IMR-90 (cell line): ENCODE results near the gene UBR4. TPM values are rescaled to one million over a fixed set of nuclear protein-coding genes. Genes with fewer than 3 reads are reported as not detected.

Source experiments
- ATAC-seq: fragments of 200-7000 bp; cut with Tn5 transposase; 2 replicates; pipeline ENCODE4 v1.9.1; 2020; ENCODE audit warnings: low read depth, mild to moderate bottlenecking, moderate library complexity
- BruUV-seq: library from RNA; stranded (reverse); fragments of 400-500 nt; replicated peaks from 2 replicates; lab custom pipeline; 2021; lab: Mats Ljungman, UMichigan
- CTCF ChIA-PET: fragments of 300-600 bp; formaldehyde crosslinking; extraction: SDS; loops from one replicate; lab custom pipeline; 2021; ENCODE audit warnings: antibody characterized with exemption; lab: Yijun Ruan, JAX
- POLR2A ChIA-PET: fragments of 300-600 bp; sonication (Branson Sonifier 250); formaldehyde crosslinking; loops from one replicate; lab custom pipeline; 2022; ENCODE audit warnings: antibody characterized with exemption; ENCODE audit not compliant: unreplicated experiment; lab: Charles Lee
- DNase-seq: peaks from one replicate; pipeline ENCODE4 v3.0.0; 2013
- H2AFZ ChIP-seq: replicated peaks from 2 replicates; pipeline ENCODE3; 2013; ENCODE audit warnings: low read length, mild to moderate bottlenecking; ENCODE audit not compliant: poor library complexity
- H2AK5ac ChIP-seq: 2 replicates; pipeline ENCODE4 v1.6.1; 2013; ENCODE audit warnings: low read depth, low read length, inconsistent platforms
- H2AK9ac ChIP-seq: replicated peaks from 2 replicates; pipeline ENCODE3; 2013; ENCODE audit warnings: mild to moderate bottlenecking, low read depth, low read length, moderate library complexity; ENCODE audit not compliant: poor library complexity
- H2BK120ac ChIP-seq: 2 replicates; pipeline ENCODE4 v1.6.1; 2013; ENCODE audit warnings: low read depth, low read length, inconsistent platforms
- H2BK15ac ChIP-seq: 3 replicates; pipeline ENCODE4 v1.6.1; 2013; ENCODE audit warnings: low read depth, low read length, inconsistent platforms
- H2BK20ac ChIP-seq: 2 replicates; pipeline ENCODE4 v1.6.1; 2013; ENCODE audit warnings: low read depth, mild to moderate bottlenecking, inconsistent platforms, low read length, moderate library complexity
- H2BK5ac ChIP-seq: 2 replicates; pipeline ENCODE4 v1.6.1; 2013; ENCODE audit warnings: mild to moderate bottlenecking, low read depth, low read length, inconsistent platforms; ENCODE audit not compliant: poor library complexity, severe bottlenecking
- H3K14ac ChIP-seq: replicated peaks from 2 replicates; pipeline ENCODE4 v1.6.1; 2013; ENCODE audit warnings: low read depth, low read length, inconsistent platforms
- H3K18ac ChIP-seq: 2 replicates; pipeline ENCODE4 v1.6.1; 2013; ENCODE audit warnings: low read depth, low read length, control low read depth
- H3K23ac ChIP-seq: 2 replicates; pipeline ENCODE4 v1.6.1; 2013; ENCODE audit warnings: low read depth, low read length, inconsistent platforms
- H3K27ac ChIP-seq: 2 replicates; pipeline ENCODE4 v1.5.1; 2013; ENCODE audit warnings: mild to moderate bottlenecking, control low read depth, low read length; ENCODE audit not compliant: insufficient read depth
- H3K27me3 ChIP-seq: 2 replicates; pipeline ENCODE4 v1.6.1; 2013; ENCODE audit warnings: low read length; ENCODE audit not compliant: control insufficient read depth, insufficient read depth
- H3K36me3 ChIP-seq: 2 replicates; pipeline ENCODE4 v1.6.1; 2013; ENCODE audit warnings: low read length, mixed read lengths; ENCODE audit not compliant: control insufficient read depth, insufficient read depth
- H3K4ac ChIP-seq: 2 replicates; pipeline ENCODE4 v1.6.1; 2013; ENCODE audit warnings: low read depth, low read length, inconsistent platforms
- H3K4me1 ChIP-seq: 2 replicates; pipeline ENCODE4 v1.6.1; 2013; ENCODE audit warnings: low read length, mixed read lengths; ENCODE audit not compliant: control insufficient read depth, insufficient read depth
- H3K4me2 ChIP-seq: 2 replicates; pipeline ENCODE4 v1.6.1; 2013; ENCODE audit warnings: low read depth, mild to moderate bottlenecking, control low read depth, low read length, moderate library complexity
- H3K4me3 ChIP-seq: 2 replicates; pipeline ENCODE4 v1.5.1; 2013; ENCODE audit warnings: low read depth, mild to moderate bottlenecking, control low read depth, low read length, moderate library complexity; ENCODE audit not compliant: insufficient read depth
- H3K56ac ChIP-seq: 2 replicates; pipeline ENCODE4 v1.6.1; 2013; ENCODE audit warnings: low read length, inconsistent platforms; ENCODE audit not compliant: insufficient read depth; ENCODE audit errors: extremely low read depth
- H3K79me1 ChIP-seq, 2 experiments: 2 replicates each; pipeline ENCODE4 v1.6.1; 2013; ENCODE audit warnings: low read length in 2 of 2, inconsistent platforms in 1 of 2, low read depth in 1 of 2
- H3K9ac ChIP-seq: 2 replicates; pipeline ENCODE4 v1.6.1; 2013; ENCODE audit warnings: low read depth, low read length, control low read depth
- H3K9me1 ChIP-seq: 2 replicates; pipeline ENCODE4 v1.6.1; 2013; ENCODE audit warnings: low read length, inconsistent platforms; ENCODE audit not compliant: insufficient read depth
- H3K9me3 ChIP-seq: 2 replicates; pipeline ENCODE4 v1.6.1; 2013; ENCODE audit warnings: low read length; ENCODE audit not compliant: control insufficient read depth, insufficient read depth
- H4K20me1 ChIP-seq: 2 replicates; pipeline ENCODE4 v1.6.1; 2013; ENCODE audit warnings: low read length, inconsistent platforms; ENCODE audit not compliant: insufficient read depth
- H4K5ac ChIP-seq: 2 replicates; pipeline ENCODE4 v1.6.1; 2013; ENCODE audit warnings: mild to moderate bottlenecking, low read depth, low read length, control low read depth
- H4K8ac ChIP-seq, 2 experiments: 2 replicates each; pipeline ENCODE4 v1.6.1; 2013; ENCODE audit warnings: low read depth in 2 of 2, low read length in 2 of 2, control low read depth in 1 of 2, inconsistent platforms in 1 of 2
- H4K91ac ChIP-seq: 2 replicates; pipeline ENCODE4 v1.6.1; 2013; ENCODE audit warnings: low read depth, low read length, inconsistent platforms; ENCODE audit not compliant: insufficient read depth
- CHD1 ChIP-seq: IDR thresholded peaks from 2 replicates; pipeline ENCODE4 v1.6.1; 2012; ENCODE audit warnings: low read depth, low read length, improper control_type of control experiment
- MXI1 ChIP-seq: IDR thresholded peaks from 2 replicates; pipeline ENCODE4 v1.6.1; 2012; ENCODE audit warnings: low read depth, mild to moderate bottlenecking, low read length, moderate library complexity, borderline replicate concordance
- NFE2L2 ChIP-seq: fragments of 150-350 bp; IDR thresholded peaks from 2 replicates; pipeline ENCODE4 v1.6.1; 2016; ENCODE audit warnings: low read depth, mild to moderate bottlenecking, low read length
- POLR2A ChIP-seq: IDR thresholded peaks from 2 replicates; pipeline ENCODE4 v1.6.1; 2012; ENCODE audit warnings: mild to moderate bottlenecking, low read depth, low read length
- RAD21 ChIP-seq: IDR thresholded peaks from 2 replicates; pipeline ENCODE4 v1.6.1; 2012; ENCODE audit warnings: low read length, improper control_type of control experiment
- SMC3 ChIP-seq: fragments of 150-350 bp; IDR thresholded peaks from 2 replicates; pipeline ENCODE4 v1.6.1; 2016; ENCODE audit warnings: low read depth, mild to moderate bottlenecking, antibody characterized with exemption, low read length, moderate library complexity
- USF2 ChIP-seq: fragments of 150-350 bp; IDR thresholded peaks from 2 replicates; pipeline ENCODE4 v1.6.1; 2017; ENCODE audit warnings: mild to moderate bottlenecking, antibody characterized with exemption, low read length, low read depth
- WGBS, 2 experiments: methylation state at CpG; one replicate each; pipeline versions ENCODE4 v1.1.5 to v1.1.7; 2013; ENCODE audit warnings: missing lambda C conversion rate in 2 of 2; ENCODE audit not compliant: insufficient read length in 1 of 2; ENCODE audit errors: extremely low coverage in 2 of 2; 5-methylcytosine and 5-hydroxymethylcytosine counted together
- dilution Hi-C: fragments of 300-500 bp; cut with HindIII; formaldehyde crosslinking; loops from one replicate; pipeline ENCODE4 v1.14.3; 2018; ENCODE audit warnings: low sequenced_read_pairs; ENCODE audit not compliant: unreplicated experiment
- in situ Hi-C: fragments of 300-500 bp; cut with MboI; formaldehyde crosslinking; loops from 3 replicates; pipeline ENCODE4 v1.14.3; 2019; ENCODE audit warnings: low sequenced_read_pairs, inconsistent platforms, mixed read lengths
- intact Hi-C: fragments of 100-400 bp; cut with micrococcal nuclease; formaldehyde crosslinking; loops from 2 replicates; pipeline ENCODE4 v1.10.0; 2022
- polyA plus RNA-seq, 3 experiments: library from polyadenylated mRNA; depleted of rRNA; stranded (reverse); fragments of >200 nt; gene quantifications; 2 replicates each; pipeline ENCODE4 v1.2.3, GENCODE V29; 2012; ENCODE audit warnings: low replicate concordance in 1 of 3
- total RNA-seq: library from RNA; depleted of rRNA; stranded (reverse); fragments of >200 nt; gene quantifications from 2 replicates; pipeline ENCODE4 v1.2.3, GENCODE V29; 2012

UBR4 gene
- total and polyA plus RNA-seq, 2 of the 4 experiments (the other 2 are of a cell fraction): 87.8 to 121 TPM

- H3K27ac ChIP-seq: no peak overlapping the region
- H2AFZ ChIP-seq: no peak overlapping the region
- no peak overlapping the region for H2BK15ac ChIP-seq
- no peaks in the 10 kb centered on the region for H3K9me1 ChIP-seq
- no peaks in the 10 kb centered on the region for H3K4me1 ChIP-seq
- H3K27me3 ChIP-seq: no peaks in the 10 kb centered on the region
- H3K36me3 ChIP-seq: peaks cover 86% of the 10 kb centered on the region
- H3K18ac ChIP-seq: no peak overlapping the region
- TF ChIP-seq POLR2A (no peak), CHD1 (no peak), NFE2L2 (no peak), SMC3 (no peak), RAD21 (no peak), USF2 (no peak), MXI1 (no peak)
- H2AK9ac ChIP-seq: peak overlapping the region; percentile 45
- no peak overlapping the region for H3K4ac ChIP-seq
- no peak overlapping the region for H2AK5ac ChIP-seq
- no peak overlapping the region for H2BK20ac ChIP-seq
- dilution Hi-C loops (no loop called here), in situ Hi-C loops (no loop called here), intact Hi-C loops (no loop called here)
- no peak overlapping the region for H3K4me3 ChIP-seq
- no peak overlapping the region for H3K4me2 ChIP-seq
- H3K79me1 ChIP-seq: peaks cover 30 to 49% of the 10 kb centered on the region in 2 experiments
- ATAC-seq (peak; percentile 39; the same call in 1 of the 2 replicates), DNase-seq (peak; percentile 17)
- H3K9me3 ChIP-seq: no peaks in the 10 kb centered on the region
- ChIA-PET POLR2A (no interaction called here), CTCF (no interaction called here)
- H4K5ac ChIP-seq: no peak overlapping the region
- H3K56ac ChIP-seq: no peak overlapping the region
- H2BK5ac ChIP-seq: no peak overlapping the region
- H3K23ac ChIP-seq: no peak overlapping the region
- BruUV-seq: no TSS peak
- no peak overlapping the region for H4K91ac ChIP-seq
- no peak overlapping the region for H2BK120ac ChIP-seq
- WGBS, 2 experiments: 96% methylated on average over 5 of the region's 10 CpGs; no CpG with 5 or more reads in 1 of the 2 experiments
- H4K20me1 ChIP-seq: 0 out of 2 replicates have a peak, but pooled peaks cover 6% of the 10 kb centered on the region
- H3K14ac ChIP-seq: no peak overlapping the region
- H3K9ac ChIP-seq: no peak overlapping the region
- no peak overlapping the region for H4K8ac ChIP-seq
Observed at GRCh38 chr1:19122668-19123067, 87.4 kb downstream of the UBR4 start.
